GM18858 (cell line): Measurements from ENCODE around the gene FGF3.

Experiments used
- ATAC-seq: cut with Tn5 transposase; IDR thresholded peaks from one replicate; pipeline ENCODE4 v1.9.1; 2021; ENCODE audit not compliant: unreplicated experiment

Gene FGF3

DNA sequence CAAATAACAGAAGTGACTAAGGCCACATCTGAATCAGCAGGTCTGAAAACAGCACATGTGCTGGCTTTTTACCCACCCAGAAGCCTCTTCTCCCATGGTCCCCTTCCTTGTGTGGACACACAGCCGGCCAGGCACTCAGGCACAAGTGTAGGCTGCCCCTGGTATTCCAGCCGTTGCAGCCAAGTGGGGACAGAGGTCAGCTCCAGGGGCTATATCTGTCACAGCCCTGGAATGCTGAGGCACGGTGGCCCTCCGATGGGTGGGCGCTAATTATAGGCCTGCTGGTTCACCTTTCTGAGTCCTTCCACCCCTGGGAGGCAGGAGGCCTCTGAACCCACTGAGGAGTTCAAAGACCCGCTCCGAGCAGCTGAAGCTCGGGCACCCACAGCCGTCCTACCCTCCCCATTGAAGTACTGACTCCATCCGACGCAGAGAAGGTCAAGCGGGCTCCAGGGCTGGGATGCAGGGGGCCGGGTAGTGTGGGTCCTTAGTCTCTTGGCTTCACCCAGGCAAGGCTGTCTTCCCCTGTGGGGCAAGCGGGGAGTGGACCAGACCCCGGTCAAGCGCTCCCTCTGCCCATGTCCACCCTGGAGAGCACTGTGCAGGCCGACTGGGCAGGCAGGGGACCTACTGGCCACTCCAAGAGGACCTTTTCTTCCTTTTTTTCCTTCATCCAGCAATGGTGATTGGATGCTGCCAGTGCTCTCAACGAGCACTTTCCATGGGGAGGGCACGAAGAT is 14.3 kb downstream of the FGF3 start:
- ATAC-seq, result no peak

DNA sequence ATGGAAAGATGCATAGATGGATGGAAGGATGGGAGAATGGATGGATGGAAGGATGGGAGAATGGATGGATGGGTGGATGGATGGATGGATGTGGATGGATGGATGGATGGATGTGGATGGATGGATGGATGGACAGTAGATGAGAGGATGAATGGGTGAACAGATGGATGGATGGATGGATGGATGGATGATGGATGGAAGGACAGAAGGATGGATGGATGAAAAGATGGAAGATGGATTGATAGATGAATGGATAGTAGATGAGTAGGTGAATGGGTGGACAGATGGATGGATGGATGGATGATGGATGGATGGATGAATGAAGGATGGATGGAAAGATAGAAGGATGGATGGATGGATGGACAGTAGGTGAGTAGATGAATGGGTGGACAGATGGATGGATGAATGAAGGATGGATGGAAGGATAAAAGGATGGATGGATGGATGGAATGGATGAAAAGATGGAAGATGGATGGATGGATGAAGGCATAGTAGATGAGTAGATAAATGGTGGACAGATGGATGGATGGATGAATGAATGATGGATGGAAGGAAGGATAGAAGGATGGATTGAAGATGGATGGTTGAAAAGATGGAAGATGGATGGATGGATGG is 15.5 kb downstream of the FGF3 start:
- no peak for ATAC-seq

DNA sequence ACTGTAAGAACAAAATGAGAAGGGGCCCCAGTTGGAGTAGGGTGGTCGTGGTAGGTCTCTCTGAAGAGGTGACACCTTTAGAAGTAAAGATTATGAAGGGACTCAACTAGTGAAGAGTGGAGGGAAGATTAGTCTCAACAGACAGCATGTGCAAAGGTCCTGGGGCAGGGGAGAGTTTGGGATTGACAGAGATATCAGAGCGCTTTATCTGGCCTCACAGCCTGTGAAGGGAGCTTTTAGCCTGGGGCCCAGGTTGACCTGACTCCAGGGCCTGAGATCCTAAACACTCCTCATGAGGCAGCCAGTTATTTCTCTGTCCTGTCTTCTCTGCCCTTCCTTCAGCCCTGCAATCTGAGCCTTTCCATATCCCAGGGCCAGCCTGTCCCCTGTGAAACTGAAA is 16.2 kb downstream of the FGF3 start:
- no peak for ATAC-seq

DNA sequence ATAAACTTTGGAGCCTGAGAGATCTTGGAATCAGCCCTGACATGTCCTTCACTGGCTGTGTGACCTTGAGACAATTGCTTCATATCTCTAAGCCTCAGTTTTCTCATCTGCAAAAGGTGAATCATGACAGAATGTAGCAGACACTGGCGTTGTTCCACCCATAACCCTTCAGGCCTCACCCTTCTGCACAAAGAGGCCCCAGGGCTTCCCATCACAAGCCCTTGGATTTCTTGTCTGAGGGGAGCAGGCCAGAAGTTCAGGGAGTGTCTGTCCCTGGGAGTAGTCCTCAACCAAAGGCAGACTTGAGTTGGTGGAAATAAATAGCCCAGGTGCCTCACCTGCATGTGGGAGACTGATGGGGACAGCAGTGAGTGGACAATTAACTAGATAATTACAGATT is 16.6 kb downstream of the FGF3 start:
- no peak for ATAC-seq

DNA sequence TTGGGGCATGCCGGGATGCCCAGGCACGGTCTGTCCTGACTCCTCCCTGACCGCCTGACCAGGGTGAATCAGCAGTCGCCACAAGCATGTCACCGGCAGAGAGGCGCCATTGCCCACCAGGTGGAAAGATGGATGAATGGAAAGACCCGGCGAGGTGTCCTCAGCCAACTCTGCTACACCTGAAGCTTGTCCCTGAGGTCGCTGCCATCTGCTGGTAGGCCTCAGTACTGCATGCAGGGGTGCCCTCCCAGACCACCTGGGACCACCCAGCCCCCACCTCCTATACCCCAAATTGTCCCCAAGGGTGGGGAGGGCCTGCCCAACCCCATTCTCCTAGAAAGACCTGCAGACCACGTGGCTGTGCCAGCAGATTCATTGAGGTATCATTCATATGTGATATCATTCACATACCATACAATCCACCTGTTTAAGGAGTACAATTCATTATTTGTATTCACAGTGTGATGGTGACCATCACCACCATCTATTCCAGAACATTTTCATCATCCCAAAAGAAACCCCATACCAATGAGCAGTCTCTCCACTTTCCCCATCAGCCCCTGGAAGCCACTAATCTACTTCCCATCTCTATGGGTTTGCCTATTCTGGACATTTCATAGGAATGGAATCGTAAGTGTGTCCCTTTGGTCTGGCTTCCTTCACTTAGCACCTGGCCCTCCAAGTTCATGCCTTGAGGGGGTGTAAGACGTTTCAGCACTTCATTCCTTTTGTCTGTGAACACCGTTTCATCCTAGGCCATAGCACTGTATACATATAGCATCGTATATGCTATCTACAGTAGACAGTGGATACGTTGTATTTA is 17.5 kb downstream of the FGF3 start:
- ATAC-seq, result no peak

DNA sequence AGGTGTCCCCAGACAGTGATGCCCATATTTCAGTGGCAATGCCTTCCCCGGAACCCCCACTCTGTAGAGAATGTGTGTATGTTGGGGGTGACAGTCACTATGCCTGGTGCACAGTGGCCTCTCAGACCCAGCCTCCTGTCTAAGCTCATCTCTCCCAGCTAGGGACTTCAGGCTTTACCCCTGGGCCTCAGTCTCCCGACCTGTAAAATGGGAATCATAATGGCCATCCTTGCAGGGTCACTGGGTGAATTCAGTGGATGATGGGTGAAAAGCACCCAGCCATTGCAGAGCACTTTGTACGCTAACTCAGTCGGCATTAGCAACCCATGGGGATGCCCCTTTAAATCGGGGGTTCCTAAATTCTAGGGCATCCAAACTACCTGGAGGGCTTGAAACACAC is 18.9 kb downstream of the FGF3 start:
- no peak for ATAC-seq

DNA sequence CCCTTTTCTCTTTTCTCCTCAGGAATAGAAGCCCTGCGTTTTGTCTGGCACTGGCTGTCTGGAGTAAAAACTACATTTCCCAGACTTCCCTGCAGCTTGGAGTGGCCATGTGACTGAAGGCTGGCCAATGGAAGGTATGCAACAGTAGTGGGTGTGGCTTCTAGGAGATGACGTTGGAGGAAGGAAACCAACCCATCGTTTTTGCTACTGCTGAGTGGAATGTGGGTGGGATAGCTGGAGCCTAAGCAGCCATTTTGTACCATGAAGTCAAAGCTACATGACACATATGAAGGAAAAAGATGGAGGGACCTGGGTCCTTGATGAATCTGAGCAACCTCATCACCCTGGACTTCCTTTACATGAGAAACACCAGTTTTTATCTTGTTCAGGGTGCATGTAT is 19.6 kb downstream of the FGF3 start:
- ATAC-seq, result no peak

DNA sequence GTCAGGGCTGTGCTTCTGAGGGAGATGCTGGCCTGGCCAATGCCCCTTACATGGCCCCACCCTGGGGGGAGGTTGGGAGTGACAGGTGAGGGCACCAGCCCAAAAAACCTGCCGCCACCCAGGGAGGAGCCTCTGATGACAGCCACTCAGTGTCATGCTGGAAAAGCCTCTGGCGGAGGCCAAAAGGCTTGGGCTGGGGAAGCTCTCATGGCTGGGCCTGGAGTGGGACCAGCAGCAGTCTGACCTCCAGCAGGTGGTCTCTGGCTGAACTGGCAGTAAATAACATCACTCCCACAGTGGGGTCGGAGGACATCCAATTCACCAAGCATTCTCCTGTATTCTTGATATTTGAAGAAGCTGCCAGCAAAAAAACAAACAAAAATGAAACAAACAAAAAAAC is 20.1 kb downstream of the FGF3 start:
- no peak for ATAC-seq

DNA sequence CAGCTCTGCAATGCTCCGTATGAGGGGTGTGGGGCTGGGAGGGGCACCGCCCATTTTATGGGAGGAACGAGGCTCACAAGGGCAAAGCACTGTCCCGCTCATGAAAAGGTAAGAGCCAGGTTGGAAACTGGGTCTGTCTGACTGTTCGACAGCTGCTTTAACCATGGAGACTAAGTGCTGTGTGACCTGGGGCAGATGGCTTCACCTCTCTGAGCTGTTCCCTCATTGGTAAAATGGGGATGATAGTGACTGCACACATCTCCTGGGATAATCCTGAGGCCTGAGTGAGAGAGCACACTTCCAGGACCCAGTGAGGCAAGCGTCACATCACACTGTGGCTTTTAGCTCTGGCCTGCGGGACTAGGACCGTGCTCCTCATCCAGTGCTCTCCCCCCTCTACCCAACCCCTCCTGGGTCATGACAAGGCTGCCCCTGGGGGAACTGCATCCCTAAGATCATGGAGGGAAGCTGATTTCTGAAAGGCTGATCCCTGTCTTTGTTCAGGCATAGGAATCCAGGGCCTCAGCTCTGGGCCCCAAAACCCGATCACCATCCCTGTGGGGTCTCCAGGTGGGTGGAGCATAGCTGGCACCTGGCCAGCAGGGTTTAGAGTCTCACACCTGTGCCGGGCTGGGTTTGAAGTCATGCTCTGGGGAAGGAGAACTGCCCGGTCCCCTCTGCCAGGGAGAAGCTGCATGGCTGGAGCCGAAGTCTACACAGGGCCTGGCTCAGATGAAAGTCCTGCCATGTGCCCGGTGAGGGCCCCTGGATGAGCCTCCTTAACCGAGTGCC is 21.3 kb downstream of the FGF3 start:
- ATAC-seq, result no peak

DNA sequence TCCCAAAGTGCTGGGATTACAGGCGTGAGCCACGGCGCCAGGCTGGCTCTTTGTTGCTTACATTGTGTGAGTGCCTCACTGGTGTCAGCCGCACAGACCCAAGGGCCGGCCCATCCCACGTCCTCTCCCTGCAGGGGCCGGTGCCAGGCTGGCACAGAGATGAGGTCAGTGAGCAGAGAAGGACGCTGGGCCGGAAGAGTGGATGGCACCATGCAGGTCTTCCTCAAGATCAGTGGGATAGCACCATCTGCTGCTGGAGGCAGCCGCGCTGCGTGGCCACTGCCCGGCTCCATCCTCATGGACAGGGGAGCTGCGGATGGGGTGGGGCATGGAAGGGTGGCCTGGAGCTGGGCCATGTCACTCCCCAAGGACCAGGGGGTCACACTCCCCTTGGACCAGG is 22.1 kb downstream of the FGF3 start:
- ATAC-seq, result no peak

DNA sequence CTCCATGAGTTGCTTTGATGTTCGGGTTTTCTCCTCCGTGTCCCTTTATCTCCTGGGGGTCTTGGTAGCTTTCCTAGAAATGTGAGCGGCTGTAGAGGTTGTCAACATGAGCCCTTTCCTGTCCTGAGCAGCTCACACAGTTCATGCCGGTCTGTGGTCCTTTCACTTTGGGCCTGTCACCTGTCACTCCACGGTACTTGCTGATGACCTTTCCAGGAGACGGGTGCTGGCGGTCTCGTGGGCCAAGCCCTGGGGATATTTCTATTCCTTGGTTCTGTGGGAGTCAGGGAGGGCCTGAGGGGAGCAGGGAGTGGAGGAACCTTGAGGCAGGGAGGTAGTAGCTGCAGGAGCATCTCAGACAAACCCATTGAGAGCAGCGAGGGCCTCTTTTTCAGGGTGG is 23.2 kb downstream of the FGF3 start:
- no peak for ATAC-seq

DNA sequence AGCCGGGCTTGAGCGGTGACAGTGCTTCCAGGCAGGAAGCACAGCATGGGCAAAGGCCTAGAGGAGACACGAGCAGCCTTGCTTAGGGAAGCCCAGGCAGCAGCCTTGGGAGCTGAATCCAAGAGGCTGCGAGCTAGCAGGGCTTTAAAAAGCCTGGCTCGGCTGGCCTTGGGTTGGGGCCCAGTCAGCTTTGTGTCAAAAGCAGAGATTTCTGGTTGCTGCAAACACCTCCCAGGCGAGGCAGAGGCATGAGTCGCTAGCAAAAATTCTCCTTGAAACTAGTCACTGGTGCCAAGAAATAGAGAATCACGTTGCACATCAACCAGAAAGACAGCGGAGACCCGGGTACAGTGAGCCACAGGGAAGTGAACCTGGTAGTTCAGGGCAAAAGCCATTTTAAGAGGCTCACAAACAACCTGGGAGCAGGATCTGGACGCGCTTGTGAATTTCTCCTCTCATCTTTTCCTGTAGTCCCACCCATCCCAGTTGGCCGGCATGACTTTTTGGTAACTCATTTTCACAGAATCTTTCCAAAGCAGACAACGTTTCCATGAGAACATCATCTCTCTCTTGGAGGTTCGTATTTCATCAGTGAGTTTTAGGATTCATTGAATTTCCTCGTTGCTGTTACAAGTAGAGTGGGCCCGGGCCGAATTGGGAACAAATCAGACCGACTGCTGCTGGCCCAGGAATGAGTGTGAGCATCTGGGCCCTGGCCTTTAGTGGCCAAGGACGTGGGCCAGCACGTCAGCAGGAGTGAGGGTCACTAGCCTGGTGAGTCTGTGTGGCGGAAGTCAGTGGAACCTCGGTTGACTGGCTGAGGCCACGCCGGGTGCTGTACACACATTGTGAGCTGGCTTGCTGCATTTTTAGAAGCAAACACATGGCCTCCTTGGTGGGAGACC is 27.7 kb downstream of the FGF3 start:
- no peak for ATAC-seq

DNA sequence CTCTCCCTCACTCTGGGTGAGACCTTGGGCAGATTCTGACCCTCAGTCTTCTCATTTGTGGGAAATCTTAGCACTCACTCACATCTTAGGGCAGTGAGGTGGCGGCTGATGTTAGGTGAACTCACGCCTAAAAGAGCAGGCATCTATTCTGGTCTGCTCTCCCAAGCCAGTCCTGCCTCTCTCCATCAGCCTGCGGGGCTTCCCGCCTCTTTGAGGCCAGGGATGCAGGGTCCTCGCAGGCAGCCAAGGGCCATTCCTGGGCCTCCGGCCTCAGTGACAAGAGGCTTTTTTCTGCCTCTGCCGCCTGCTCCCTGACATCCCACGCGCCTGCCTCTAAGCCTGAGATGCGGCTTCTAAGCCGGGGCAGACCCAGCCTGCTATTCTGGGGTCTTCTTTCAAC is 30.3 kb downstream of the FGF3 start:
- no peak for ATAC-seq

DNA sequence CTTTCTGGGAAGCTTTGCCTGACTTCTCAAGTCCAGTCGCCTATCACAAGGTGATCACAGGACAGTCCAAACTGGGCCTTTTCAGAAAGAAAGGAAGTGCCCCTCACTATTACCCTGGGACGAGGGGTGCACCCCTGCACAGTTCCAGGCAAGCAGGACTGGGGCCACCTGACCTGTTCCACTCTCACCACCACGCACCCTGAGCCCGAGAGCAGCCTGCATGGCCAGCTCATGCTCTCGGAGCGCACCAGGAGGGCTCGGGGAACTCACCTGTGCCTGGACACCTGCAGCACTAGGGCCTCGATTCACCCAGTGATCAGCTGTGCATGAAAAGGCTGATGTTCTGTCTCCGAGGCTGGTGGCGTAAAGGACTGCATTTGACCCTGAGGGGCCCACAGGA is 31.3 kb downstream of the FGF3 start:
- no peak for ATAC-seq

DNA sequence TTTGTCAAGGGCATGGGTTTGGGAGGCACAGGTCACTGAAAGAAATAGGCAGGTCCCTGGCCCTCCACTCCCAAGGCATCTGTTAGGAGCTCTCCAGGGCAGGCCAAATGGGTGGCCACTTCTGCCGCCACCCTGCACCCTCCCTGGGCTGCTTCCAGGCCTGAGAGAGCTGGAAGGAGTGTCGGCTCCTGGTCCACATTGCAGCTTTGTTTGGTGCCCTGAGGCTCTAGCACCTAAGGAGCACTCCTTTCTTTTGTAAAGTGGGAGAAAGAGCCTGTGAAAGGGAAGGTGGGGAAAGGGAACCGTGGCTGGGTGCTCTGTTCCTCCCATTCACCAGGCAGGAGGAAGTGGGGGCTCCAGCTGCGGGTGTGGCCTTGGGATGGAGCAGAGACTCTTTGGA is 31.8 kb downstream of the FGF3 start:
- ATAC-seq, result no peak

DNA sequence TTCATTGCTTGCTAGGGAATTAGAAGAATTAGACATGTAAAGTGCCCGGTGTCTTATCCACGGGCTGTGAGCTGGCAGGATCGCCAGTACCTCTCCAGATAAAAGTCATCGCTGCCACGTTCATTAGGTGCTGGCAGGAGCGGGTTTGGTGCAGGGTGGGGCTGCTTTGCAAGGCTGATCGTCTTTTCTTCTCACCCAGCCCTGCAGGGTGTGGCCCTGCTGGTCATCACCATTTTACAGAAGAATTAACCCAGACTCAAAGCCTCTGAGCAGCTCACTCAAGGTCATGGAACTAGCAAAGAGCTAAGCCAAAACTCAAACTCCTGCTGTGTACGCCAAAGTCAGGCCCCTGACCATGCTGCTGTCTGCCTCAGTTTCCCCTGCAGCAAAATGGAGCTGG is 38.0 kb downstream of the FGF3 start:
- no peak for ATAC-seq

DNA sequence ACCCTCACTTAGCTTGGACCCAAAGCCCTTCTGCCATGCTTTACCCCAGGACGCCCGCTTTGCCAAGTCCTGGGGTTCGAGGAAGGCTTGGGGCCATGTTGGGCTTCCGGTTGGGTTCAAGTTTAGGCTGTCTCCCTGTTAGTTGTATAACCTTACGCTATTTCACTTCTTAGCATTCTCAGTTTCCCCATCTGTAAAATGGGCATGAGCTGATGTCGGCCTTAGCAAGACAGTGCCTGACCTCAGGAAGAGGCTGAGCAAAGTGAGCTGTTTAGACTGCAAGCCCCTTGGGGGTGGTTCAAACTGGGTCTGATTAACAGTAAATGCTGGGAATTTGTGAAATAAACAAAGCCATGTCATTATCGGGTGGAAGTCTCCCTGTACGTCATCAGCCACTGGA is 40.8 kb downstream of the FGF3 start:
- ATAC-seq, result no peak

DNA sequence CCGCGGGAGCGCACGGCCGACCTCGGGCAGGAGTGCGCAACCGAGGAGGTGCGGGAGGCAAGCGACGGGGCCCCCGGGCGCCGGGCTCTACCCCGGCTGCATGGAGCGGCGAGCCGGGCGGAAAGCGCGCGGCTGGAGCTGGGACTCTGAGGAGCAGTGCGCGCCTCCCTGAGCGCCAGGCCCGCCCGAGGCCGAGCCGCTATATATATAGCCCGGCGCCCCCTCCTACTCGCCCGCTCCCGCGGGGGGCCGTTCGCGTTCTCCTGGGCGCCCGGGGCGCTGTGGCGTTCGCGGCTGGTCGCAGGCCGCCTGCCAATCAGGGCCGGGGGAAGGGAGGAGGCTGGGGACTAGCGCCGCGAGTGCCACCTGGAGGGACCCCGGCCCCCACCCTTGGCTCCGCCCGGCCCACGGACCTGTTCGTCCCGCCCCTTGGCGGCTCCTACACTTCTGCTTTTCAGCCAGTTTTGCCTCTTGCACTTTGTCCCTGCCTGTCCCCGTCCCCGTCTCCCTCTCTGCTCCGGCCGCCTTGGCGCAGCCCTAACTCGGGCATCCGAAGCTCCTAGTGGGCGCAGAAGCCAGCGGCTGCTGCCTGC is 44.0 kb downstream of the FGF3 start, which contains the start of gene FGF4:
FGF4 (minus strand) TSS at position 179 of the 593 bp plus-strand sequence. CDS start 257 bp downstream, outside the sequence.
- ATAC-seq, result no peak

DNA sequence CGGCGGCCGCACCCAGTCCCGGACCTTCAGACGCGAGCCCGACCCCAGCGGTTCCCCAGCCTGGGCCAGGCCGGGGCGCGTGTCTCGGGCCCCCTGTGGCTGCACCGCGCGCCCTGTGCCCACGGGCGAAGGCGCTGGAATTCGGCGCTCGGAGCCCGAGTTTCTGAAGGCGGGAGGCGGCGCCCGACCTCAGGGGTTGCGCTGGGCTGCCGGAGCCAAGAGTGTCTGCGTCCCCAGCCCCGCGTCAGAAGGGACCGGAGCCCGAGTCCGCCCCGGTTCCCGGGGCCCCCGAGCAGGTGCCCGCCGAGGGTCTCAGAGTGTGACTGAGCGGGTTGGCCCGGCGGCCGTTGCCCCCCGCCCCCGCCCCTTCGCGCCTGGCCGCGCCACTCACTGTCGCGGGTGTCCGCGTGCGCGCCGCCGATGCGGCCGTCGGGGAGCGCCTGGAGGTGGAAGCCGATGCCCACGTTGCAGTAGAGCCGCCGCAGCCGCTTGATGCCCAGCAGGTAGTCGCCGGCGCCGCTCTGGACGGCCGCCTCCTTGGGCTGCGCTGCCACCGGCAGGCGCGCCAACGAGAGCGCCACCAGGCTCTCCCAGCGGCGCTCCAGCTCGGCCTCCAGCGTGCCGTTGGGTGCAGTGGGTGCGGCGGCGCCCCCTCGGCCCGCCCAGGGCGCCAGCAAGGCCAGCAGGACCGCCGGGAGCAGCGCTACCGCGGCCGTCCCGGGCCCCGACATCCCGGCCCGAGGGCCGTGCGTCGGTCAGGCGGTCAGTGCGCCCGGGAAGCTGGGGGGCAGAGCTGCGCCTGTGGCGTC is 44.7 kb downstream of the FGF3 start:
- no peak for ATAC-seq
